Measurements from ENCODE around the gene DACT2.

DNA sequence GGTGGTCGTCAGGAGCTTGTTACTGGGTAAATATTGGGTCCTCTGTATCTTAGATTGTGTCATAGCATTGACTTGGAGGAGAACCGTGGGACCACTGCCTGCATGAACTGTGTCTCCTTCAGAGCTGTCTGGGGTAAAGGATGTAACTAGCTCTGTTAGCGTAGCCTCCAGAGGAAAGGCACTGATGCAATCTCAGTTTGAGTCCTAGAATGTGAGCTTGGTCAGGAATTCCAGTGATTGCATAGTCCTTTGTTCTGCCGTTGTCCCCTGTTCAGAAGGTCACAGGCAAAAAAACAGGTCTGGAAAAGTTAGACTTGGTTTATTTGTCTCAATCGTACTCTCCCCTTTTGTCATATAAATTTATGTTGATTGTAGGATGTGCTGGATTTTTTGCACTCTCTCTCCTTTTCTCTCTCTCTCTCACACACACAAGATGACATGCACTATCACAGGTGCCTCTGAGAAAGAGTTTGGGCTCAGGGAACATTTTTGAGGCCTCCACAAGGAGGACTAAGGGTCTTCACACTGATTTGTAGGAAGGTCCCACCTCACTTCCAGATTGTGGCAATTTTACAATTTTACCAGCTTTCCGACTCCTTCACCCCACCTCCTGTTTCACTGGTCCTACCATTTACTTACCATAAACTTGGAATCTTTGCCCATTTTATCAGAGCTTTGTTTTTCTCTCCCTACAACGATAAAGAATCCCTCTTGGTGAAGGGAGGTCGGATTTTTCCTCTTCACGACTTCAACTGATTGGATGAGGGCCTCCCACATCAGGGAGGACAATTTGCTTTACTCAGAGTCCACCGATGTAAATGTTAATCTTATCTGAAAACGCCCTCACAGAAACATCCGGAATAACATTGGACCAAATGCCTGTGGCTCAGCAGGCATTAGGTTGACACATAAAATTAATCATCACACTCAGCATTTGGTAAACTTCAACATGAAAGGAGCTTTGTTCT is 7.0 kb upstream of the DACT2 start:
- TF ChIP-seq, protein P1, sequence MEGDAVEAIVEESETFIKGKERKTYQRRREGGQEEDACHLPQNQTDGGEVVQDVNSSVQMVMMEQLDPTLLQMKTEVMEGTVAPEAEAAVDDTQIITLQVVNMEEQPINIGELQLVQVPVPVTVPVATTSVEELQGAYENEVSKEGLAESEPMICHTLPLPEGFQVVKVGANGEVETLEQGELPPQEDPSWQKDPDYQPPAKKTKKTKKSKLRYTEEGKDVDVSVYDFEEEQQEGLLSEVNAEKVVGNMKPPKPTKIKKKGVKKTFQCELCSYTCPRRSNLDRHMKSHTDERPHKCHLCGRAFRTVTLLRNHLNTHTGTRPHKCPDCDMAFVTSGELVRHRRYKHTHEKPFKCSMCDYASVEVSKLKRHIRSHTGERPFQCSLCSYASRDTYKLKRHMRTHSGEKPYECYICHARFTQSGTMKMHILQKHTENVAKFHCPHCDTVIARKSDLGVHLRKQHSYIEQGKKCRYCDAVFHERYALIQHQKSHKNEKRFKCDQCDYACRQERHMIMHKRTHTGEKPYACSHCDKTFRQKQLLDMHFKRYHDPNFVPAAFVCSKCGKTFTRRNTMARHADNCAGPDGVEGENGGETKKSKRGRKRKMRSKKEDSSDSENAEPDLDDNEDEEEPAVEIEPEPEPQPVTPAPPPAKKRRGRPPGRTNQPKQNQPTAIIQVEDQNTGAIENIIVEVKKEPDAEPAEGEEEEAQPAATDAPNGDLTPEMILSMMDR (IDR thresholded peaks at IDR 0.05; ENCODE audit: insufficient read depth, low read length, poor library complexity, severe bottlenecking): no peak
- no peak for TF ChIP-seq EZH2phosphoT487 (conservative IDR thresholded peaks at IDR 0.05; ENCODE audit: low read length)
